Esophagus squamous epithelium (tissue), 4 donors: ENCODE results near the gene ANO5.

Experiments used
- CTCF ChIP-seq, 6 experiments: fragments of 450-650 bp in 4 of 6; fragments of 200-600 bp in 2 of 6; sonication (generic) in 2 of 6; IDR thresholded peaks; one replicate each; pipeline ENCODE4 v1.5.1; 2016 to 2019; ENCODE audit warnings: antibody characterized with exemption in 6 of 6, mild to moderate bottlenecking in 4 of 6, moderate library complexity in 4 of 6
- POLR2A ChIP-seq, 4 donors: fragments of 450-650 bp; IDR thresholded peaks; one replicate each; pipeline ENCODE4 v1.6.1; 2017; ENCODE audit warnings: antibody characterized with exemption in 4 of 4, mild to moderate bottlenecking in 4 of 4, moderate library complexity in 3 of 4

GRCh38 chr11:22275600-22275999, 82.7 kb downstream of the ANO5 start:
- no peak for TF ChIP-seq POLR2A (IDR thresholded peaks at IDR 0.05)
- TF ChIP-seq CTCF (IDR thresholded peaks at IDR 0.05): no peak
